Muscle layer of duodenum (tissue), 2 donors: ENCODE results near the gene GHSR.

ENCODE experiments used
- H3K27ac ChIP-seq: one replicate; pipeline ENCODE4 v1.7.0; 2013; ENCODE audit warnings: mild to moderate bottlenecking, low read length
- H3K27me3 ChIP-seq: one replicate; pipeline ENCODE4 v1.7.0; 2013; ENCODE audit warnings: low read depth, mild to moderate bottlenecking, control low read depth, low read length
- H3K36me3 ChIP-seq, 2 donors: one replicate each; pipeline ENCODE4 v1.7.0; 2013; ENCODE audit warnings: low read length in 2 of 2, control low read depth in 1 of 2, mild to moderate bottlenecking in 1 of 2; ENCODE audit not compliant: insufficient read depth in 2 of 2, control insufficient read depth in 1 of 2
- H3K4me1 ChIP-seq, 2 donors: one replicate each; pipeline ENCODE4 v1.7.0; 2013; ENCODE audit warnings: low read length in 2 of 2, mild to moderate bottlenecking in 2 of 2, control low read depth in 1 of 2, moderate library complexity in 1 of 2; ENCODE audit not compliant: insufficient read depth in 2 of 2, control insufficient read depth in 1 of 2
- H3K4me3 ChIP-seq, 2 donors: one replicate each; pipeline ENCODE4 v1.7.0; 2013; ENCODE audit warnings: low read length in 2 of 2, low read depth in 1 of 2, mild to moderate bottlenecking in 1 of 2
- H3K9me3 ChIP-seq, 2 donors: one replicate each; pipeline ENCODE4 v1.7.0; 2013; ENCODE audit warnings: low read length in 2 of 2, control low read depth in 1 of 2, mild to moderate bottlenecking in 1 of 2; ENCODE audit not compliant: control insufficient read depth in 1 of 2
- donor health status: healthy.

Gene GHSR

GRCh38 chr3:172396400-172396799 is 51.9 kb downstream of the GHSR start:
- H3K27me3 ChIP-seq, result no peaks in the 10 kb centered on the region
- H3K36me3 ChIP-seq, result peaks cover 10 to 26% of the 10 kb centered on the region in 2 donors
- H3K27ac ChIP-seq, result no peak overlapping the region
- no peak overlapping the region for H3K4me3 ChIP-seq
- H3K9me3 ChIP-seq, result no peaks in the 10 kb centered on the region
- peaks cover 0 to 10% of the 10 kb centered on the region in 2 donors for H3K4me1 ChIP-seq

- peaks cover 10 to 23% of the 10 kb centered on the region in 2 donors for H3K36me3 ChIP-seq
- H3K9me3 ChIP-seq, result no peaks in the 10 kb centered on the region
- no peaks in the 10 kb centered on the region for H3K27me3 ChIP-seq
- no peak overlapping the region for H3K4me3 ChIP-seq
- H3K4me1 ChIP-seq, result peaks cover 0 to 12% of the 10 kb centered on the region in 2 donors
- H3K27ac ChIP-seq, result no peak overlapping the region
These were observed 53.6 kb downstream of the GHSR start for GRCh38 chr3:172394692-172395091.
